Adrenal gland (tissue), 5 donors: ENCODE results near the gene TSPAN16.

Source experiments
- POLR2A ChIP-seq, 2 donors: fragments of 450-650 bp; IDR thresholded peaks; one replicate each; pipeline ENCODE4 v1.6.1; 2017; ENCODE audit warnings: antibody characterized with exemption in 2 of 2, mild to moderate bottlenecking in 2 of 2, moderate library complexity in 1 of 2
- TF ChIP-seq, protein P1 (sequence below), 6 experiments: fragments of 450-650 bp in 4 of 6; fragments of 200-600 bp in 2 of 6; sonication (generic) in 1 of 6; IDR thresholded peaks; 1 replicate in 5 of 6; 2 replicates in 1 of 6; pipeline versions ENCODE4 v1.5.1 to v1.8.0; 2016 to 2021; ENCODE audit warnings: antibody characterized with exemption in 6 of 6, mild to moderate bottlenecking in 2 of 6, moderate library complexity in 1 of 6
- donor health status: DM: no; HTN: no; CAD: no.

DNA sequence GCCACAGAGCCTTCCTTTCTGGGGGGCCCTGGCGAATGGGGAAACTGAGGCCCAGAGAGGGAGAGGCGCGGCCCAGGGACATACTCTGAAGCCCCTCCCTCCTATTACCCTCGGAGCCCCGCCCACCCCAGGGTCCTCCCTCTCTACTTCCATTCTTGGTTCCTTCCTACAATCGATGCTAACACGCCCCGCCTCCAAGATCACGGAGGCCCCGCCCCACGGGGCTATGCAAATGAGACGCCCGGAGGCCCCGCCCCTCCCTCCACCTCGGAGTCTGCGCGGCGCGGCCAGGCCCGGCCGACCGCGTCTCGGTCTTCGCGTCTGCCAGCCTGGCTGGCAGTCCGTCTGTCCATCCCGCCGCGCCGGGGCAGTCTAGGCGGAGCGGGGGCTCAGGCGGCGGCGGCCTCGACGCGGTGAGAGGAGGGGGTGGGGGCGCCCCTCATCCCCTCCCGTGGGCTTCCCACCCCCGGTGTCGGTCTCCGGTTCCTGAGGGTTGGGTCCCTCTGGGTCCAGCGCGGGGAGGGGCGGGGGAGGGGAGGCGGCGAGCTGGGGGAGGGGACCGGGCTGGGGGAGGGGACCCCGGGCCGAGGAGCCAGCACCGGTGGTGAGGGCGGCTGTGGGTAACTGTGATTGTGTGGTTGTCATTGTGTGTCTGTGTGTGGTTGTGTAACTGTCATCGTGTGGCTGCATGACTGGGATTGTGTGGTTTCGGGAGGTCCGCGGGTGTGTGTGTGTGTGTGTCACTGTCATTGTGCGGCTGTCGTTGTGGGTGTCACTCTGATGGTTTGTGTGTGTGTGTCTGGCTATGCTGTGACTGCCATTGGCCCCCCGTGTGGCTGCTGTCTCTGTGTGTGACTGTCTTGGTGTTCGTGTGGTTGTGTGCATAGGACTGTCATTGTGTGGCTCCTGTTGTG, 59.5 kb downstream of the TSPAN16 start, which contains the start of gene PLPPR2:
- TF ChIP-seq, protein P1, sequence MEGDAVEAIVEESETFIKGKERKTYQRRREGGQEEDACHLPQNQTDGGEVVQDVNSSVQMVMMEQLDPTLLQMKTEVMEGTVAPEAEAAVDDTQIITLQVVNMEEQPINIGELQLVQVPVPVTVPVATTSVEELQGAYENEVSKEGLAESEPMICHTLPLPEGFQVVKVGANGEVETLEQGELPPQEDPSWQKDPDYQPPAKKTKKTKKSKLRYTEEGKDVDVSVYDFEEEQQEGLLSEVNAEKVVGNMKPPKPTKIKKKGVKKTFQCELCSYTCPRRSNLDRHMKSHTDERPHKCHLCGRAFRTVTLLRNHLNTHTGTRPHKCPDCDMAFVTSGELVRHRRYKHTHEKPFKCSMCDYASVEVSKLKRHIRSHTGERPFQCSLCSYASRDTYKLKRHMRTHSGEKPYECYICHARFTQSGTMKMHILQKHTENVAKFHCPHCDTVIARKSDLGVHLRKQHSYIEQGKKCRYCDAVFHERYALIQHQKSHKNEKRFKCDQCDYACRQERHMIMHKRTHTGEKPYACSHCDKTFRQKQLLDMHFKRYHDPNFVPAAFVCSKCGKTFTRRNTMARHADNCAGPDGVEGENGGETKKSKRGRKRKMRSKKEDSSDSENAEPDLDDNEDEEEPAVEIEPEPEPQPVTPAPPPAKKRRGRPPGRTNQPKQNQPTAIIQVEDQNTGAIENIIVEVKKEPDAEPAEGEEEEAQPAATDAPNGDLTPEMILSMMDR (IDR thresholded peaks at IDR 0.05), result no peak
- peak; percentile 65 to 71 for TF ChIP-seq POLR2A (IDR thresholded peaks at IDR 0.05)
